HEK293 (cell line): ENCODE data around the gene PSMD8.
A peak's percentile ranks its signal among the peaks of the same experiment; 100 is the strongest.

ENCODE experiments used
- CTCF ChIA-PET: fragments of 350-600 bp; formaldehyde crosslinking; extraction: SDS; loops from one replicate; lab custom pipeline; 2021; ENCODE audit warnings: antibody characterized with exemption; lab: Yijun Ruan, JAX
- POLR2A ChIA-PET: fragments of 300-600 bp; formaldehyde crosslinking; extraction: SDS; loops from one replicate; lab custom pipeline; 2020; ENCODE audit warnings: antibody characterized with exemption, inconsistent platforms; lab: Yijun Ruan, JAX
- H3K27ac ChIP-seq: fragments of 200-500 bp; sonication (Bioruptor generic); 2 replicates; pipeline ENCODE4 v1.5.1; 2014; ENCODE audit warnings: low read depth, low read length, control low read depth, inconsistent platforms; ENCODE audit errors: extremely low read depth
- H3K36me3 ChIP-seq, 2 experiments: fragments of 200-500 bp in 1 of 2; sonication (Bioruptor generic) in 1 of 2; 1 replicate in 1 of 2; 2 replicates in 1 of 2; pipeline ENCODE4 v1.5.1; 2014 to 2017; ENCODE audit warnings: inconsistent platforms in 2 of 2, low read length in 2 of 2; ENCODE audit not compliant: control insufficient read depth in 2 of 2, insufficient read depth in 1 of 2
- H3K4me1 ChIP-seq: fragments of 200-500 bp; sonication (Bioruptor generic); 2 replicates; pipeline ENCODE4 v1.5.1; 2014; ENCODE audit warnings: mild to moderate bottlenecking, low read length, inconsistent platforms; ENCODE audit not compliant: control insufficient read depth, insufficient read depth
- H3K4me3 ChIP-seq: 2 replicates; pipeline ENCODE4 v1.5.1; 2011; ENCODE audit warnings: low read depth, mild to moderate bottlenecking, control low read depth, low read length, moderate library complexity
- H3K9me3 ChIP-seq: fragments of 200-500 bp; sonication (Bioruptor generic); 2 replicates; pipeline ENCODE4 v1.5.1; 2014; ENCODE audit warnings: low read depth, low read length, inconsistent platforms; ENCODE audit not compliant: control insufficient read depth, insufficient read depth
- FEZF1 ChIP-seq: fragments of 450-650 bp; formaldehyde crosslinking; IDR thresholded peaks from 2 replicates; pipeline ENCODE4 v1.5.1; 2016; ENCODE audit warnings: missing biosample characterization, missing genetic modification characterization
- GLI2 ChIP-seq: fragments of 450-650 bp; formaldehyde crosslinking; IDR thresholded peaks from 2 replicates; pipeline ENCODE4; 2017; ENCODE audit warnings: missing biosample characterization, missing genetic modification characterization, low read depth, borderline replicate concordance
- GLIS2 ChIP-seq: fragments of 450-650 bp; formaldehyde crosslinking; IDR thresholded peaks from 2 replicates; pipeline ENCODE4 v1.5.1; 2016; ENCODE audit warnings: missing biosample characterization, missing genetic modification characterization
- HOXD13 ChIP-seq: sonication (generic); formaldehyde crosslinking; IDR thresholded peaks from 2 replicates; pipeline ENCODE4 v1.8.0; 2022; ENCODE audit warnings: missing genetic modification reagents, borderline replicate concordance
- RBAK ChIP-seq: fragments of 450-650 bp; formaldehyde crosslinking; IDR thresholded peaks from 2 replicates; pipeline ENCODE4 v1.5.1; 2016; ENCODE audit warnings: missing biosample characterization, missing genetic modification characterization
- ZBTB20 ChIP-seq: fragments of 450-650 bp; formaldehyde crosslinking; IDR thresholded peaks from 2 replicates; pipeline ENCODE4 v1.5.1; 2016; ENCODE audit warnings: missing biosample characterization, missing genetic modification characterization
- ZFP37 ChIP-seq: fragments of 450-650 bp; formaldehyde crosslinking; IDR thresholded peaks from 2 replicates; pipeline ENCODE4 v1.5.1; 2016; ENCODE audit warnings: missing biosample characterization, missing genetic modification characterization
- ZIC2 ChIP-seq: fragments of 450-650 bp; formaldehyde crosslinking; IDR thresholded peaks from 2 replicates; pipeline ENCODE4 v1.5.1; 2016; ENCODE audit warnings: missing biosample characterization, missing genetic modification characterization
- ZNF114 ChIP-seq: fragments of 450-650 bp; formaldehyde crosslinking; IDR thresholded peaks from 2 replicates; pipeline ENCODE4 v1.5.0; 2017; ENCODE audit warnings: missing biosample characterization, missing genetic modification characterization
- ZNF157 ChIP-seq: fragments of 450-650 bp; formaldehyde crosslinking; IDR thresholded peaks from 2 replicates; pipeline ENCODE4 v1.5.1; 2016; ENCODE audit warnings: missing biosample characterization, missing genetic modification characterization
- ZNF202 ChIP-seq: fragments of 450-650 bp; formaldehyde crosslinking; IDR thresholded peaks from 2 replicates; pipeline ENCODE4 v1.5.1; 2016; ENCODE audit warnings: missing biosample characterization, missing genetic modification characterization, borderline replicate concordance
- ZNF24 ChIP-seq: fragments of 450-650 bp; formaldehyde crosslinking; IDR thresholded peaks from 2 replicates; pipeline ENCODE4 v1.5.1; 2016; ENCODE audit warnings: missing biosample characterization, missing genetic modification characterization
- ZNF292 ChIP-seq: fragments of 450-650 bp; formaldehyde crosslinking; IDR thresholded peaks from 2 replicates; pipeline ENCODE4 v1.5.1; 2016; ENCODE audit warnings: low read depth, missing biosample characterization, missing genetic modification characterization, borderline replicate concordance
- ZNF501 ChIP-seq: fragments of 450-650 bp; formaldehyde crosslinking; IDR thresholded peaks from 2 replicates; pipeline ENCODE4 v1.5.1; 2016; ENCODE audit warnings: missing biosample characterization, missing genetic modification characterization
- ZNF510 ChIP-seq: fragments of 450-650 bp; formaldehyde crosslinking; IDR thresholded peaks from 2 replicates; pipeline ENCODE4 v1.5.1; 2018; ENCODE audit warnings: mild to moderate bottlenecking, missing genetic modification characterization, missing biosample characterization; ENCODE audit not compliant: insufficient replicate concordance
- ZNF548 ChIP-seq: fragments of 450-650 bp; formaldehyde crosslinking; IDR thresholded peaks from 2 replicates; pipeline ENCODE4 v1.5.1; 2016; ENCODE audit warnings: missing biosample characterization, missing genetic modification characterization
- ZNF600 ChIP-seq: fragments of 450-650 bp; formaldehyde crosslinking; IDR thresholded peaks from 2 replicates; pipeline ENCODE4 v1.5.1; 2016; ENCODE audit warnings: missing biosample characterization, missing genetic modification characterization
- ZNF610 ChIP-seq: fragments of 450-650 bp; formaldehyde crosslinking; IDR thresholded peaks from 2 replicates; pipeline ENCODE4 v1.5.1; 2016; ENCODE audit warnings: missing biosample characterization, missing genetic modification characterization, borderline replicate concordance
- ZNF660 ChIP-seq: fragments of 450-650 bp; IDR thresholded peaks from 2 replicates; pipeline ENCODE4 v1.5.1; 2018; ENCODE audit warnings: missing biosample characterization, mild to moderate bottlenecking, missing genetic modification characterization
- ZNF768 ChIP-seq: fragments of 450-650 bp; formaldehyde crosslinking; IDR thresholded peaks from 2 replicates; pipeline ENCODE4 v1.5.1; 2018; ENCODE audit warnings: missing biosample characterization, mild to moderate bottlenecking, missing genetic modification characterization
- TF ChIP-seq, protein P1 (sequence below): fragments of 450-650 bp; formaldehyde crosslinking; IDR thresholded peaks from 2 replicates; pipeline ENCODE4 v1.5.1; 2016; ENCODE audit warnings: missing biosample characterization, missing genetic modification characterization
- TF ChIP-seq, protein P2 (sequence below): fragments of 450-650 bp; formaldehyde crosslinking; IDR thresholded peaks from 2 replicates; pipeline ENCODE4 v1.5.1; 2016; ENCODE audit warnings: missing biosample characterization, missing genetic modification characterization, borderline replicate concordance

The PSMD8 gene

DNA sequence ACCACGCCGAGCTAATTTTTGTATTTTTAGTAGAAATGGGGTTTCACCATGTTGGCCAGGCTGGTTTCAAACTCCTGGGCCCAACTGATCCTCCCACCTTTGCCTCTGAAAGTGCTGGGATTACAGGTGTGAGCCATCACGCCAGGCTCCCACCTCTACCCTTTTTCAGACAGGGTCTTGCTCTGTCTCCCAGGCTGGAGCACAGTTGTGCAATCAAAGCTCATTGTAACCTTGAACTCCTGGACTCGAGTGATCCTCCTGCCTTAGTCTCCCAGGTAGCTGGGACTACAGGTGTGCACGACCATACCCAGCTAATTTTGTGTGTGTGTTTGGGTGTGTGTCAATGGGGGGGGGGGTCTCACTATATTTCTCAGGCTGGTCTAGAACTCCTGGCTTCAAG is 49.9 kb downstream of the PSMD8 start:
- Histone ChIP-seq H3K36me3 (no peaks in the 10 kb centered on the region; a peak in 1 of 3 replicates), H3K9me3 (no peaks in the 10 kb centered on the region), H3K27ac (no peak overlapping the region), H3K4me3 (no peak overlapping the region), H3K4me1 (no peaks in the 10 kb centered on the region)
- TF ChIP-seq ZNF660 (tag by site-specific recombination): no peak
- no peak for TF ChIP-seq HOXD13
- no peak for TF ChIP-seq ZNF202 (tag by site-specific recombination)
- TF ChIP-seq ZNF292 (tag by site-specific recombination): no peak
- no peak for TF ChIP-seq RBAK
- TF ChIP-seq ZNF157 (tag by site-specific recombination): no peak
- ChIA-PET POLR2A (interaction anchor here (0.7 kb wide), 1 partner anchor 11 kb away, joined by 3 read pairs; no protein-coding TSS in a partner anchor), CTCF (interaction anchor here (0.8 to 2.9 kb wide), 2 partner anchors 21 to 181 kb away, joined by 5 to 17 read pairs; partner anchors contain the start of gene FAM98C)

- ChIA-PET CTCF (interaction anchor here (0.6 to 2.9 kb wide), 3 partner anchors 22 to 190 kb away, joined by 3 to 17 read pairs (median 4); partner anchors contain the start of gene FAM98C), POLR2A (interaction anchor here (0.6 kb wide), 1 partner anchor 13 kb away, joined by 6 read pairs; no protein-coding TSS in a partner anchor)
- TF ChIP-seq GLI2 (tag by site-specific recombination) (no peak), ZNF768 (tag by site-specific recombination) (peak; percentile 75; the same call in 1 of the 2 replicates), ZNF600 (tag by site-specific recombination) (no peak), ZNF24 (tag by site-specific recombination) (no peak), ZNF501 (no peak), ZNF548 (tag by site-specific recombination) (no peak), ZFP37 (no peak), ZIC2 (tag by site-specific recombination) (peak; percentile 47), ZNF510 (tag by site-specific recombination) (no peak), ZBTB20 (tag by site-specific recombination) (0 out of 2 replicates have a peak, but pooled peaks have one; percentile 45), ZNF610 (tag by site-specific recombination) (no peak)
- TF ChIP-seq, protein P1, sequence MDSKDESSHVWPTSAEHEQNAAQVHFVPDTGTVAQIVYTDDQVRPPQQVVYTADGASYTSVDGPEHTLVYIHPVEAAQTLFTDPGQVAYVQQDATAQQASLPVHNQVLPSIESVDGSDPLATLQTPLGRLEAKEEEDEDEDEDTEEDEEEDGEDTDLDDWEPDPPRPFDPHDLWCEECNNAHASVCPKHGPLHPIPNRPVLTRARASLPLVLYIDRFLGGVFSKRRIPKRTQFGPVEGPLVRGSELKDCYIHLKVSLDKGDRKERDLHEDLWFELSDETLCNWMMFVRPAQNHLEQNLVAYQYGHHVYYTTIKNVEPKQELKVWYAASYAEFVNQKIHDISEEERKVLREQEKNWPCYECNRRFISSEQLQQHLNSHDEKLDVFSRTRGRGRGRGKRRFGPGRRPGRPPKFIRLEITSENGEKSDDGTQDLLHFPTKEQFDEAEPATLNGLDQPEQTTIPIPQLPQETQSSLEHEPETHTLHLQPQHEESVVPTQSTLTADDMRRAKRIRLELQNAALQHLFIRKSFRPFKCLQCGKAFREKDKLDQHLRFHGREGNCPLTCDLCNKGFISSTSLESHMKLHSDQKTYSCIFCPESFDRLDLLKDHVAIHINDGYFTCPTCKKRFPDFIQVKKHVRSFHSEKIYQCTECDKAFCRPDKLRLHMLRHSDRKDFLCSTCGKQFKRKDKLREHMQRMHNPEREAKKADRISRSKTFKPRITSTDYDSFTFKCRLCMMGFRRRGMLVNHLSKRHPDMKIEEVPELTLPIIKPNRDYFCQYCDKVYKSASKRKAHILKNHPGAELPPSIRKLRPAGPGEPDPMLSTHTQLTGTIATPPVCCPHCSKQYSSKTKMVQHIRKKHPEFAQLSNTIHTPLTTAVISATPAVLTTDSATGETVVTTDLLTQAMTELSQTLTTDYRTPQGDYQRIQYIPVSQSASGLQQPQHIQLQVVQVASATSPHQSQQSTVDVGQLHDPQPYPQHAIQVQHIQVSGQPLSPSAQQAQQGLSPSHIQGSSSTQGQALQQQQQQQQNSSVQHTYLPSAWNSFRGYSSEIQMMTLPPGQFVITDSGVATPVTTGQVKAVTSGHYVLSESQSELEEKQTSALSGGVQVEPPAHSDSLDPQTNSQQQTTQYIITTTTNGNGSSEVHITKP (tag by site-specific recombination): peak; percentile 38; the same call in 1 of the 2 replicates
- Histone ChIP-seq H3K36me3 (no peaks in the 10 kb centered on the region; a peak in 1 of 3 replicates), H3K4me1 (no peaks in the 10 kb centered on the region), H3K9me3 (no peaks in the 10 kb centered on the region), H3K27ac (no peak overlapping the region), H3K4me3 (no peak overlapping the region)
Observed at GRCh38 chr19:38425222-38425809, 50.9 kb downstream of the PSMD8 start.

- Histone ChIP-seq H3K36me3 (no peaks in the 10 kb centered on the region; a peak in 1 of 3 replicates), H3K9me3 (no peaks in the 10 kb centered on the region), H3K4me3 (no peak within 1 kb of the TSS), H3K4me1 (no peaks in the 10 kb centered on the region), H3K27ac (no peak within 1 kb of the TSS)
- TF ChIP-seq, protein P2, sequence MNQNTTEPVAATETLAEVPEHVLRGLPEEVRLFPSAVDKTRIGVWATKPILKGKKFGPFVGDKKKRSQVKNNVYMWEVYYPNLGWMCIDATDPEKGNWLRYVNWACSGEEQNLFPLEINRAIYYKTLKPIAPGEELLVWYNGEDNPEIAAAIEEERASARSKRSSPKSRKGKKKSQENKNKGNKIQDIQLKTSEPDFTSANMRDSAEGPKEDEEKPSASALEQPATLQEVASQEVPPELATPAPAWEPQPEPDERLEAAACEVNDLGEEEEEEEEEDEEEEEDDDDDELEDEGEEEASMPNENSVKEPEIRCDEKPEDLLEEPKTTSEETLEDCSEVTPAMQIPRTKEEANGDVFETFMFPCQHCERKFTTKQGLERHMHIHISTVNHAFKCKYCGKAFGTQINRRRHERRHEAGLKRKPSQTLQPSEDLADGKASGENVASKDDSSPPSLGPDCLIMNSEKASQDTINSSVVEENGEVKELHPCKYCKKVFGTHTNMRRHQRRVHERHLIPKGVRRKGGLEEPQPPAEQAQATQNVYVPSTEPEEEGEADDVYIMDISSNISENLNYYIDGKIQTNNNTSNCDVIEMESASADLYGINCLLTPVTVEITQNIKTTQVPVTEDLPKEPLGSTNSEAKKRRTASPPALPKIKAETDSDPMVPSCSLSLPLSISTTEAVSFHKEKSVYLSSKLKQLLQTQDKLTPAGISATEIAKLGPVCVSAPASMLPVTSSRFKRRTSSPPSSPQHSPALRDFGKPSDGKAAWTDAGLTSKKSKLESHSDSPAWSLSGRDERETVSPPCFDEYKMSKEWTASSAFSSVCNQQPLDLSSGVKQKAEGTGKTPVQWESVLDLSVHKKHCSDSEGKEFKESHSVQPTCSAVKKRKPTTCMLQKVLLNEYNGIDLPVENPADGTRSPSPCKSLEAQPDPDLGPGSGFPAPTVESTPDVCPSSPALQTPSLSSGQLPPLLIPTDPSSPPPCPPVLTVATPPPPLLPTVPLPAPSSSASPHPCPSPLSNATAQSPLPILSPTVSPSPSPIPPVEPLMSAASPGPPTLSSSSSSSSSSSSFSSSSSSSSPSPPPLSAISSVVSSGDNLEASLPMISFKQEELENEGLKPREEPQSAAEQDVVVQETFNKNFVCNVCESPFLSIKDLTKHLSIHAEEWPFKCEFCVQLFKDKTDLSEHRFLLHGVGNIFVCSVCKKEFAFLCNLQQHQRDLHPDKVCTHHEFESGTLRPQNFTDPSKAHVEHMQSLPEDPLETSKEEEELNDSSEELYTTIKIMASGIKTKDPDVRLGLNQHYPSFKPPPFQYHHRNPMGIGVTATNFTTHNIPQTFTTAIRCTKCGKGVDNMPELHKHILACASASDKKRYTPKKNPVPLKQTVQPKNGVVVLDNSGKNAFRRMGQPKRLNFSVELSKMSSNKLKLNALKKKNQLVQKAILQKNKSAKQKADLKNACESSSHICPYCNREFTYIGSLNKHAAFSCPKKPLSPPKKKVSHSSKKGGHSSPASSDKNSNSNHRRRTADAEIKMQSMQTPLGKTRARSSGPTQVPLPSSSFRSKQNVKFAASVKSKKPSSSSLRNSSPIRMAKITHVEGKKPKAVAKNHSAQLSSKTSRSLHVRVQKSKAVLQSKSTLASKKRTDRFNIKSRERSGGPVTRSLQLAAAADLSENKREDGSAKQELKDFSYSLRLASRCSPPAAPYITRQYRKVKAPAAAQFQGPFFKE (tag by site-specific recombination): no peak
- TF ChIP-seq FEZF1 (tag by site-specific recombination) (no peak), GLIS2 (tag by site-specific recombination) (peak; percentile 58), ZNF114 (tag by site-specific recombination) (no peak), HOXD13 (no peak)
- POLR2A ChIA-PET: no interaction called here
- CTCF ChIA-PET: interaction anchor here (1.1 to 2.9 kb wide), 2 partner anchors 22 to 23 kb away, joined by 6 to 17 read pairs; partner anchors contain the start of gene FAM98C
Observed at GRCh38 chr19:38425810-38426466, 51.6 kb downstream of the PSMD8 start, which contains the start of gene RASGRP4. RASGRP4 (minus strand) TSS chr19:38426219; CDS start chr19:38426091, 128 bp downstream.
